Measurements from ENCODE around the gene CDK11B. TPM values are rescaled to one million over a fixed set of nuclear protein-coding genes. Genes with fewer than 3 reads are reported as not detected.
"Not testable (repeated sequence)": the region's sequence is repeated elsewhere in the genome, so short reads cannot be mapped to it uniquely, and the experiment has no call there.

Gene CDK11B
- polyA plus RNA-seq, 4 donors, result 24.6 to 61.7 (median 45.1) TPM

DNA sequence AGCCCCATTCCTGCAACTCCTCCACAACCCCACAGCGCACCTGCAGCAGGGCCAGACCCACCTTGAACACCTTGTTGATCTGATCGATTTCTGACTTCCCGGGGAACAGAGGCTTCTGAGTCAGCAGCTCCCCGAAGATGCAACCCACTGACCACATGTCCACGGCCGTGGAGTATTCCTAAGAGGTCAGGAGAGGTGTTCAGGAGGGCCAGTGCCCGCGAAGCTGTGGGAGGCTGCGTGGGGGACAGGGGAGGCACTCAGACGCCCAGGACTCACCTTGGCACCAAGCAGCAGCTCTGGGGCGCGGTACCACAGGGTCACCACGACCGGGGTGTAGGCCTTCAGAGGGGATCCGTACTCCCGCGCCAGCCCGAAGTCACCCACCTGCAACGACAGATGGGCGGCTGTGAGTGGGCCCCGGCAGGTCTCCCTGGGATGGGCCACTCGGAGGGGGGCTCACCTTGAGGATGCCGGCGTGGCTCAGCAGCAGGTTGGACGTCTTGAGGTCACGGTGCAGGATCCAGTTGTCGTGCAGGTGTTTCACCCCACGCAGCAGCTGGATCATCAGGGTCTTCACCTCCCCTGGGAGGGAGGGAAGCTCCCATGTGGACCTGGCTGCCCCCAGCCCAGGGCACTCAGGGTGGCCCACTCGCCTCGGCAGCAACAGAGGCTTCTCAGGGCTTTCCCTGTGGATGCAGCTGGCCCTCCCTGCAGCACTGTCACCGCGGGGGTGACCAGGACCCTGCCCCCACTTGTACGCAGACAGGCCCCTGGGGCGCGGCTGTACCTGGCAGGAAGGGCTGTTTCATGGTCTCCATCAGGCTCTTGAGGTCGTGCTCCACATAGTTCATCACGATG is 22.0 kb downstream of the CDK11B start:
- WGBS, 3 donors, result 89 to 94% (median 91%) methylated on average over 31 to 37 of the region's 37 CpGs
- FAIRE-seq; H3K27ac ChIP-seq (ENCODE audit: low read depth in 1 of 3, low read length in 2 of 3); H3K4me1 ChIP-seq (ENCODE audit: control insufficient read depth in 3 of 3, insufficient read depth in 2 of 3, low read depth in 1 of 3, low read length in 2 of 3); H3K27me3 ChIP-seq (ENCODE audit: control insufficient read depth in 3 of 3, insufficient read depth in 3 of 3, low read length in 3 of 3); DNase-seq; H3K9me3 ChIP-seq (ENCODE audit: control insufficient read depth in 2 of 2, insufficient read depth in 1 of 2, low read depth in 1 of 2, low read length in 1 of 2); H3K4me3 ChIP-seq (ENCODE audit: low read depth in 1 of 3, low read length in 3 of 3): not testable (repeated sequence)
- peaks cover 2 to 27% (median 5%) of the 10 kb centered on the region in 3 donors for H3K36me3 ChIP-seq (ENCODE audit: control insufficient read depth in 3 of 3, insufficient read depth in 2 of 3, low read depth in 1 of 3, low read length in 3 of 3)

- not testable (repeated sequence) for H3K27ac ChIP-seq (ENCODE audit: low read depth in 1 of 3, low read length in 2 of 3); H3K4me1 ChIP-seq (ENCODE audit: control insufficient read depth in 3 of 3, insufficient read depth in 2 of 3, low read depth in 1 of 3, low read length in 2 of 3); H3K4me3 ChIP-seq (ENCODE audit: low read depth in 1 of 3, low read length in 3 of 3); FAIRE-seq; DNase-seq; H3K9me3 ChIP-seq (ENCODE audit: control insufficient read depth in 2 of 2, insufficient read depth in 1 of 2, low read depth in 1 of 2, low read length in 1 of 2)
- H3K27me3 ChIP-seq (ENCODE audit: control insufficient read depth in 3 of 3, insufficient read depth in 3 of 3, low read length in 3 of 3), result peaks cover 2 to 20% (median 4%) of the 10 kb centered on the region in 3 donors
- H3K36me3 ChIP-seq (ENCODE audit: control insufficient read depth in 3 of 3, insufficient read depth in 2 of 3, low read depth in 1 of 3, low read length in 3 of 3), result peaks cover 2 to 22% (median 5%) of the 10 kb centered on the region in 3 donors
- 87 to 93% (median 90%) methylated on average over 9 of the region's 13 CpGs for WGBS, 3 donors
Measured at GRCh38 chr1:1634613-1635012, 24.2 kb downstream of the CDK11B start.

DNA sequence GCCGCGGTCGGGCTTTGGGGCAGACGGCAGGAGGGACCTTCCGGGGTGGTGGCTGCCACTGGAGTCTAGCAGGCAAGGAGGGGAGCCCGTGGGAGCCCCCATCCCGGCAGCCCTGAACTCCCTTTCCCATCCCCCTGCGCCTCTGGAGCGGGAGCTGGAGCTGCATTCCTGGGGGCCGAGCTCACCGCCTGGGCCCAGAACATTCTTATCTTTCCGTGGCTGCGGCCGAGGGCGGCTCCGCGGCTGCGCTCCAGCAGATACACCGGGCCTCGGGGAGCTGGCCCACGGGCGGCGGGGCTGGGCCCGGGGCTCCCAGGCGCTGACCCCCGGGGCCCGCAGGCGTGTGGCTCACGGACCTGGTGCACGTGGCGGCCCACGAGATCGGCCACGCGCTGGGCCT is 25.4 kb downstream of the CDK11B start:
- H3K4me1 ChIP-seq (ENCODE audit: control insufficient read depth in 3 of 3, insufficient read depth in 2 of 3, low read depth in 1 of 3, low read length in 2 of 3); DNase-seq; H3K27ac ChIP-seq (ENCODE audit: low read depth in 1 of 3, low read length in 2 of 3); FAIRE-seq; H3K4me3 ChIP-seq (ENCODE audit: low read depth in 1 of 3, low read length in 3 of 3); H3K9me3 ChIP-seq (ENCODE audit: control insufficient read depth in 2 of 2, insufficient read depth in 1 of 2, low read depth in 1 of 2, low read length in 1 of 2): not testable (repeated sequence)
- peaks cover 2 to 23% (median 4%) of the 10 kb centered on the region in 3 donors for H3K27me3 ChIP-seq (ENCODE audit: control insufficient read depth in 3 of 3, insufficient read depth in 3 of 3, low read length in 3 of 3)
- no CpG with 5 or more reads among the region's 35 CpGs for WGBS, 3 donors
- peaks cover 0 to 21% (median 5%) of the 10 kb centered on the region in 3 donors for H3K36me3 ChIP-seq (ENCODE audit: control insufficient read depth in 3 of 3, insufficient read depth in 2 of 3, low read depth in 1 of 3, low read length in 3 of 3)

- Histone ChIP-seq H3K36me3 (ENCODE audit: control insufficient read depth in 3 of 3, insufficient read depth in 2 of 3, low read depth in 1 of 3, low read length in 3 of 3) (peaks cover 0 to 25% (median under 1%) of the 10 kb centered on the region in 3 donors), H3K4me3 (ENCODE audit: low read depth in 1 of 3, low read length in 3 of 3) (peak within 1 kb of the TSS in 2 of 3 donors; percentile 27 to 44), H3K27me3 (ENCODE audit: control insufficient read depth in 3 of 3, insufficient read depth in 3 of 3, low read length in 3 of 3) (peaks cover 2 to 23% (median 4%) of the 10 kb centered on the region in 3 donors), H3K27ac (ENCODE audit: low read depth in 1 of 3, low read length in 2 of 3) (peak within 1 kb of the TSS in 2 of 3 donors; percentile 67 to 76), H3K9me3 (ENCODE audit: control insufficient read depth in 2 of 2, insufficient read depth in 1 of 2, low read depth in 1 of 2, low read length in 1 of 2) (no peaks in the 10 kb centered on the region), H3K4me1 (ENCODE audit: control insufficient read depth in 3 of 3, insufficient read depth in 2 of 3, low read depth in 1 of 3, low read length in 2 of 3) (no peaks in the 10 kb centered on the region)
- WGBS, 3 donors, result 1 to 3% (median 2%) methylated on average over 23 to 48 of the region's 48 CpGs
- peak in 1 of 2 donors; percentile 45 for DNase-seq
- no peak for FAIRE-seq
Measured at GRCh38 chr1:1631782-1632420, 26.9 kb downstream of the CDK11B start, which contains the start of gene MMP23B. Gene MMP23B (plus strand): TSS chr1:1632173. CDS start chr1:1632219, 46 bp downstream.

- DNase-seq (peak in 1 of 2 donors; percentile 53), FAIRE-seq (no peak)
- Histone ChIP-seq H3K27me3 (ENCODE audit: control insufficient read depth in 3 of 3, insufficient read depth in 3 of 3, low read length in 3 of 3) (peaks cover 2 to 23% (median 4%) of the 10 kb centered on the region in 3 donors), H3K9me3 (ENCODE audit: control insufficient read depth in 2 of 2, insufficient read depth in 1 of 2, low read depth in 1 of 2, low read length in 1 of 2) (no peaks in the 10 kb centered on the region), H3K4me3 (ENCODE audit: low read depth in 1 of 3, low read length in 3 of 3) (peak overlapping the region in 2 of 3 donors; percentile 27 to 44), H3K36me3 (ENCODE audit: control insufficient read depth in 3 of 3, insufficient read depth in 2 of 3, low read depth in 1 of 3, low read length in 3 of 3) (peaks cover 0 to 23% (median 0%) of the 10 kb centered on the region in 3 donors), H3K27ac (ENCODE audit: low read depth in 1 of 3, low read length in 2 of 3) (peak overlapping the region in 2 of 3 donors; percentile 70 to 76), H3K4me1 (ENCODE audit: control insufficient read depth in 3 of 3, insufficient read depth in 2 of 3, low read depth in 1 of 3, low read length in 2 of 3) (no peaks in the 10 kb centered on the region)
- 6 to 8% (median 6%) methylated on average over 40 to 79 of the region's 79 CpGs for WGBS, 3 donors
Measured at GRCh38 chr1:1630965-1631781, 27.6 kb downstream of the CDK11B start.

DNA sequence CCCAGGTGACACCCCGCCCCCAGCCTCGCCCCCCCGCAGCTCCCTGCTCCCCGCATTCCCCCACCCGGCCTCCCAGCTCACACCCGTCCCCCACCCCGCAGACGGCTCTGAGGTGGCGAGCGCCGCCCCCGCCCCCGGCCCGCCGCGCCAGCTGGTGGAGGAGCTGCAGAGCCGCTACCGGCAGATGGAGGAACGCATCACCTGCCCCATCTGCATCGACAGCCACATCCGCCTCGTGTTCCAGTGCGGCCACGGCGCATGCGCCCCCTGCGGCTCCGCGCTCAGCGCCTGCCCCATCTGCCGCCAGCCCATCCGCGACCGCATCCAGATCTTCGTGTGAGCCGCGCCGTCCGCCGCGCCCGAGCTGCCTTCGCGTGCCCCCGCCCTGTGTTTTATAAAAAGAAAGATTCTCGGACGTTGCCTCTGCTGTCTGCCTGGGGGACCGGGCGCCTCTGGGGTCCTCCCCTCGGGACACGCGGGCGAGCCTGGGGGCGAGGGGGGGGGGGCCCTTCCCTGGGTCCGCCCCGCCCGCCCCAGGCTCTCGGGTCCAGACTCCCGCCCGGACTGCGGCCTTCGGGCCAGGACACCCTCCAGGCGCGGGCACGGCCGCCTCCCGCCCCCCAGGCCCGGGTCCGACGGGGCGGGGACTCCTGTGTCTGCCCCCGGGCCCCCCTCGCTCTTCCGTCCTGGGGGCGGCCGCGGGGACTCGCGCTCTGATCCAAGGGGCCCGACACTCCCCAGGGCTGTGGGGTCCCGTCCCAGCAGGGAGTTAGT is 28.4 kb downstream of the CDK11B start:
- Histone ChIP-seq H3K27ac (ENCODE audit: low read depth in 1 of 3, low read length in 2 of 3) (peak overlapping the region; percentile 28 to 70 (median 56)), H3K4me1 (ENCODE audit: control insufficient read depth in 3 of 3, insufficient read depth in 2 of 3, low read depth in 1 of 3, low read length in 2 of 3) (no peaks in the 10 kb centered on the region), H3K36me3 (ENCODE audit: control insufficient read depth in 3 of 3, insufficient read depth in 2 of 3, low read depth in 1 of 3, low read length in 3 of 3) (peaks cover 0 to 28% (median 0%) of the 10 kb centered on the region in 3 donors), H3K4me3 (ENCODE audit: low read depth in 1 of 3, low read length in 3 of 3) (peak overlapping the region in 1 of 3 donors; percentile 44), H3K9me3 (ENCODE audit: control insufficient read depth in 2 of 2, insufficient read depth in 1 of 2, low read depth in 1 of 2, low read length in 1 of 2) (no peaks in the 10 kb centered on the region), H3K27me3 (ENCODE audit: control insufficient read depth in 3 of 3, insufficient read depth in 3 of 3, low read length in 3 of 3) (peaks cover 2 to 23% (median 4%) of the 10 kb centered on the region in 3 donors)
- WGBS, 3 donors, result 2 to 4% (median 3%) methylated on average over 53 to 81 of the region's 81 CpGs
- no peak for FAIRE-seq
- peak; percentile 80 to 88 for DNase-seq

DNA sequence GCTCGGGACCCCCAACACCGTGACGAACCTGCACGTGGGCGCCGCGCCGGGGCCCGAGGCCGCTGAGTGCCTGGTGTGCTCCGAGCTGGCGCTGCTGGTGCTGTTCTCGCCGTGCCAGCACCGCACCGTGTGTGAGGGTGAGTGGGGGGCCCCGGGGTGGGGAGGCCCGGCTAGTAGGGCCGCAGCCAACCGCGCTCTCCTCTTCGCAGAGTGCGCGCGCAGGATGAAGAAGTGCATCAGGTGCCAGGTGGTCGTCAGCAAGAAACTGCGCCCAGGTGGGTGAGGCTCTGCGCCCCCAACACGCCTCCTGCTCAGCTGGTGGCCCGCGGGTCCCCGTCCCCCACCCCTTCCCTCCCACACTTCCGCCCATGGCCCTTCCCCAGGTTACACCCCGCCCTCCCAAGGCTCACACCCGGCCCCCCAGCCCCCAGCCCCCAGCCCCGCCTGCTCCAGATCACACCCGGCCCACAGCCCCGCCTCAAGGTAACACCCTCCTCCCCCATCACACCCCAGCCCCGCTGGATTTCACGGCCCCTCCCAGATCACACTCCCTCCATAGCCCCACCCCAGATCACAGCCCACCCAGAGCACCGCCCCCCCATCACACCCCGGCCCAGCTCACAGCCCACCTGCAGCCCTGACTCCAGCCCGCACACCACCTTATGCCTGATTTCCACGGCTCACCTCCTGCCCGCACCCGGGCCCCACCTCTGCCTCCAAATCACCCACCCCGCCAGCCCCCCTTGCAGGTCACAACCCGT is 29.2 kb downstream of the CDK11B start:
- peak overlapping the region in 2 of 3 donors; percentile 15 to 41 for H3K4me3 ChIP-seq (ENCODE audit: low read depth in 1 of 3, low read length in 3 of 3)
- 53 to 65% (median 62%) methylated on average over 34 to 48 of the region's 48 CpGs for WGBS, 3 donors
- H3K9me3 ChIP-seq (ENCODE audit: control insufficient read depth in 2 of 2, insufficient read depth in 1 of 2, low read depth in 1 of 2, low read length in 1 of 2), result no peaks in the 10 kb centered on the region
- no peaks in the 10 kb centered on the region for H3K4me1 ChIP-seq (ENCODE audit: control insufficient read depth in 3 of 3, insufficient read depth in 2 of 3, low read depth in 1 of 3, low read length in 2 of 3)
- FAIRE-seq (no peak), DNase-seq (peak; percentile 12 to 40)
- H3K27me3 ChIP-seq (ENCODE audit: control insufficient read depth in 3 of 3, insufficient read depth in 3 of 3, low read length in 3 of 3), result peaks cover 2 to 23% (median 4%) of the 10 kb centered on the region in 3 donors
- H3K36me3 ChIP-seq (ENCODE audit: control insufficient read depth in 3 of 3, insufficient read depth in 2 of 3, low read depth in 1 of 3, low read length in 3 of 3), result peaks cover 0 to 36% (median 0%) of the 10 kb centered on the region in 3 donors
- peak overlapping the region in 2 of 3 donors; percentile 7 to 25 for H3K27ac ChIP-seq (ENCODE audit: low read depth in 1 of 3, low read length in 2 of 3)

Data from small intestine (tissue), 7 donors.